Skeletal muscle cell (primary cell): ENCODE data around the gene CCDC198.

Experiments
- DNase-seq: peaks from one replicate; pipeline ENCODE4 v3.0.0-alpha.2; 2010; ENCODE audit warnings: low read depth
- H3K4me3 ChIP-seq: 2 replicates; pipeline ENCODE4 v1.5.1; 2011; ENCODE audit warnings: low read depth, mild to moderate bottlenecking, control low read depth, low read length, moderate library complexity

CCDC198 gene, protein sequence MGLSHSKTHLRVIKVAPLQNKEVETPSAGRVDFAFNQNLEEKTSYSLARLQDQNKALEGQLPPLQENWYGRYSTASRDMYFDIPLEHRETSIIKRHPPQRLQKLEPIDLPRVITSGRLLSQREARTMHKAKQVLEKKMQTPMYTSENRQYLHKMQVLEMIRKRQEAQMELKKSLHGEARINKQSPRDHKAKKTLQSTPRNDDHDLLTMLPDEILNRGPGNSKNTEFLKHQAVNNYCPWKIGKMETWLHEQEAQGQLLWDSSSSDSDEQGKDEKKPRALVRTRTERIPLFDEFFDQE

DNA sequence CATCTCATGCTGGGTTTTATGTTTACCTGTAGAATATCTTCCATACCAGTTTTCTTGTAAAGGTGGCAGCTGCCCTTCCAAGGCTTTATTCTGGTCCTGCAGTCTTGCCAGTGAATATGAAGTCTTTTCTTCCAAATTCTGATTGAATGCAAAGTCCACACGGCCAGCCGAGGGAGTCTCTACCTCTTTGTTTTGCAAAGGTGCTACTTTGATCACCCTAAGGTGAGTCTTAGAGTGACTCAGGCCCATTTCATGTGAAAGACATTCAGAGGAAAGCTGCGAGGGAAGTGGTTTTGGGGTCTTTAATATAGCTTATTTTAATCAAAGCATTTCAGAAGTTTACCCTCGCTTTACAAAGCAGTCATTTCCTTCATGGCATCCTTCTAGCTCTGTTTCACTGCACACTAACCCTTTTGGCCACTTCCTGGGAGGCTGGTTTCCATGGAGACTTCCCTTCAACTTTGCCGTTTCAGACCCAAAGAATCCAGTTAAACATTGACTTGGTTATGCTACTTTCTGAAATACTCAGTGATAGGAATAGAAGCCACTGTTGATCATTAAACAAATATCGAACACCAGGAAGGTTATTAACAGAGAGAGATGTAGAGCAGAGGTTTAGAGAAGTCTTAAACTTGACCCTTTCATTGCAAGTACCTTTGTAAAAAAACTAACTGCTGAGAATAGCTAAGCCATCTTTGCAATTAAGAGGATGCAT lies at the start of gene CCDC198:
TSS of gene CCDC198 (minus strand) at position 391 of the 715 bp plus-strand sequence. CDS start at position 249, 142 bp downstream.
- no peak for DNase-seq
- H3K4me3 ChIP-seq: no peak within 1 kb of the TSS

DNA sequence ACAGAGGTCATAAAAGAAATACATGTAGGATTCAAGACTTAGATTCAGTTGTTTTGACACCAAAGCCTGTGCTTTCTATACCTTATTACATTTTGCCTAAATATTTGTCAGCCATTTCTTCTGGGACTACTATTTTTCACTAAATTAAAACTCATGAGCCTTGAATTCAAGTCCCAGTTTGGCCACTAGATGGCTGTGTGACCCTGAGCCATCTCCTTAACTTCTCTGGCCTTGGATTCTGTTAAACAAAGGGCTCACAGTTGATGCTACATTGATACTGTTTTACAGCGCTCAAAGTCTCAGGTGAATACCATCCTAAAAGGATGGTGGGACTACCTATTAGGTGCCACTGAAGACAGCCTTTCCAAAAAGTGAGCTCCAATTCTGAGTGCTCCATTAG lies 39.6 kb upstream of the CCDC198 start:
- DNase-seq: no peak
- H3K4me3 ChIP-seq: no peak overlapping the region

GRCh38 chr14:57530571-57530970 lies 36.9 kb upstream of the CCDC198 start:
- DNase-seq: no peak
- H3K4me3 ChIP-seq: no peak overlapping the region

DNA sequence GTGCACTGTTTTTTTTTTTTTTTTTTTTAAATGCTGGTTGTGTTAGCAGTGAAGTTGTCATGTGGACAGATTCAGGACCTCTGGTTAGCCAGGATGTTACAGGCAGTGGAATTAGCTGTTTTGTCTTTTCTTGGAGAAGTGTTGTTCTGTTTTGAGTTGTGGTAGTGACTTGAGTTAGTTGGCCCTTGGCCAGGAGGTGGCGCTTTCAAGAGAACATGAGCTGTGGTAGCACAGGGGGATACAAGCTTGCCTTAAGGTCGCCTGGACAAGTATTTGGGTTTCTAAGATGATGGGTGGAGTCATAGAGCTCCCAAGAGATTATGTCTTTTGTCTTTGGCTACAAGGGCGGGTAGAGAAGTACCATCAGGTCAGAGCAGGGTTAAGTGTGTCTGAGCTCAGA lies 33.3 kb upstream of the CCDC198 start:
- DNase-seq: no peak
- no peak overlapping the region for H3K4me3 ChIP-seq

DNA sequence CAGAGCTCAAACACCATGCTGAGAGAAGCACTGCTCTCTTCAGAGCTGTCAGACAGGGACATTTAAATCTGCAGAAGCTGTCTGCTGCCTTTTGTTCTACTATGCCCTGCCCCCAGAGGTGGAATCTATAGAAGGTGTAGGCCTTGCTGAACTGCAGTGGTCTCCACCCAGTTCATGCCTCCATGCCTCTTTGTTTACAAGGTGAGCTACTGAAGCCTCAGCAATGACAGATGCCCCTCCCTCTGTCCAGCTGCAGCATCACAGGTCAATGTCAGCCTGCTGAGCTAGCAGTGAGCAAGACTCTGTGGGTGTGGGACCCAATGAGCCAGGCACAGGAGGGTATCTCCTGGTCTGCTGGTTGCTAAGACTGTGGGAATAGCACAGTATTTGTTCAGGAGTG lies 25.4 kb upstream of the CCDC198 start:
- H3K4me3 ChIP-seq: no peak overlapping the region
- DNase-seq: no peak

GRCh38 chr14:57512220-57512619 lies 18.6 kb upstream of the CCDC198 start:
- DNase-seq: no peak
- no peak overlapping the region for H3K4me3 ChIP-seq

DNA sequence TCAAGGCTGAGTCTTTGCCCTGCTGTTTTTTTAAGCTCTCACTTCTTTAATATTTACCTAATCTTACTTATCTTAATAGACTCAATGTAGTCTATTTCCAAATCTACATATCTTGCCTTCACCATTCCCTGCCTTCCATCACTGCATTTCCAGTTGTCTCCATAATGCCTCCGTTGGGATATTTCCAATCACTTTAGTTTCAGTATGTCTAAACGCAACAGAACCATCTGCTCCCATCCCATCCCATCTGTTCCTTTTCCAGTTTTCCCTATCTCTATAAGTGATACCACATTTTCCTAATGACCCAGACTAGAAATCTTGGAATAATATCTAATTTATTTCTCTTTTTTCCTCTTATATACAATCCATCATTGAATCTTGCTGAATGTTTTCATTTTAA lies 15.1 kb upstream of the CCDC198 start:
- DNase-seq: no peak
- no peak overlapping the region for H3K4me3 ChIP-seq

- peak; percentile 61 for DNase-seq
Observed at GRCh38 chr14:57502586-57503254, 9.1 kb upstream of the CCDC198 start.

DNA sequence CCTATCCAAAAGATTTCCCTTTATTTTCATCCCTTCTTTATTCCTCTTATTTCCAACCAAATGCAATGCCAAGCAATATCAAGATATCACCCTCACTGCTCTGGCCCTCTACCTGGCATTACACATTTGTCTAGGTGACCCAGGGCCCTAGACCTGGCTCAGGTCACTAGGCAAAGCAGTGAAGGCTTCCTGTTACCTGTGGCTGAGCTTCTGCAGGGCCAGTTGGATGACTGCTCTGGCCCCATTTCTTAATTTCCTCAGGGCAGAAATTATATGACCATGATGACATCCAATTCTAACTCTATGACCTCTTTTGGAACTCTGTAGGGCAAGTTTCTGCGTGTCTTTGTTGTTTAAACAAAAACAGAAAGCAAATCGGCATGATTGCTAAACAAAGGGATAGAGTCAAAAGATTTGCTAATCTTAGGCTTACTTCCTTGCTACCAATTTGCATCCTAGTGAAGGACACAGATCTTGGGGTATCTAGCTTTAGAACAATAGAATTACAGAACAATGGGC lies 7.4 kb upstream of the CCDC198 start:
- no peak for DNase-seq
- no peak overlapping the region for H3K4me3 ChIP-seq

More at GRCh38 chr14:57502586-57503254, 9.1 kb upstream of the CCDC198 start:
- H3K4me3 ChIP-seq: no peak overlapping the region

- DNase-seq: no peak
- no peak overlapping the region for H3K4me3 ChIP-seq
Observed at GRCh38 chr14:57498659-57499058, 5.0 kb upstream of the CCDC198 start.

- H3K4me3 ChIP-seq: no peak overlapping the region
- DNase-seq: no peak
Observed at GRCh38 chr14:57498035-57498434, 4.4 kb upstream of the CCDC198 start.

DNA sequence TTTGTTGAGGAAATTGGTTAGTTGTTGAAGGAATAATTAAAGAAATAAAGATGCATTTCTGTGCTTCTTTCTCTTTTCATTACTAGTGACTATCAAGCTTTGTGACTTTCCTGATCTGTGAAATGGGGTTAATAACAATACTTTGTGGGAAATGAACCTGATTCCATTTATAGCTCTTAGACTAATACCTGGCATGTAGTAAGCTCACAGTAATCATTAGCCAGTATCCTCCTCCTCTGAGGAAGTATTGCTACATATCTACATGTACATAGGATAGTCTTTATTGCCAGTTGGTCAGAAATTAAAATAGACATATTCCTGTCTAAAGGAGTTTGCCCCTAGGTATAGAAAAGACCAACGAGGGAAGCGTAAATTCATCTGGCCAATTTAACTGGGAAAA lies 1.8 kb upstream of the CCDC198 start:
- no peak for DNase-seq
- H3K4me3 ChIP-seq: no peak overlapping the region

DNA sequence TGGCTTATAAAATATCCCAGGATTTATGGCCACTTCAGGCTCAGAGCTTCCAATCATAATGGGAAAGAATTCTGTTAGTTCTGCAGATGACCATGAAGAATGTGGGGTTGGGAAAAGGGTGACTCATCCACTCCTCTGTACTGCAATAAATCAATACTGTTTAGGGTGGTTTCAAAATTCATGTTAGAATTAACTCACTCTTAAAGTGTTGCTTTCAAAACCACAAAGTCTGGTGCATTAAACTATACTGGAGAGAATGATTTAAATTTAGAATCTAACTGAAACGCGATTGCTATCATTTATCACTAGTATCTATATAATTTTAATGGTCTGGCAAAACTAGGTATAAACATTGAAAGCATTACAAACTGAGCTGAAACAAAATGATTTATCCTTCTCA lies 798 bp downstream of the CCDC198 start:
- peak; percentile 57 for DNase-seq
- H3K4me3 ChIP-seq: no peak overlapping the region

- no peak for DNase-seq
- no peak overlapping the region for H3K4me3 ChIP-seq
Observed at GRCh38 chr14:57491640-57492039, 2.0 kb downstream of the CCDC198 start.

GRCh38 chr14:57487771-57488170 lies 5.9 kb downstream of the CCDC198 start:
- DNase-seq: peak; percentile 15

GRCh38 chr14:57486767-57487379 lies 6.8 kb downstream of the CCDC198 start:
- no peak overlapping the region for H3K4me3 ChIP-seq
- peak; percentile 8 for DNase-seq

More at GRCh38 chr14:57487771-57488170, 5.9 kb downstream of the CCDC198 start:
- no peak overlapping the region for H3K4me3 ChIP-seq

DNA sequence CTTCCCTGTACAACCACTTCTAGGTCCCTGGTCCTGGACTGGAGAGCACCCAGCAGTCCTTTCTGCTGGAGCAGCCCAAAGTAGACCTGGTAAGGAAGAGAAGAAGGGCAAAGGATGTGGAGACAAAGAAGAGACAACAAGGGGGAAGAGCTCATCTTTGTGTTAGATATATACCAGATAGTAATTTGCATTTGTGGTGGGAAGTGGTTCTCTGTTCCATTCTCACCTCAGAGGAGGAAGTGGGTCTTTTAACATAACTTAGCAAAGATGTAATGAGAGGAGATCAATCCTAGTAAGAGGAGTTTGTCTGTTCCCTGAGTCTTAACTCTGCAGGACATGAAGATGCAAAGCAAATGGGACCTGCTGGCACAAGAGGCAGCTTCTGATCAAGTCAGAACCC lies 8.0 kb downstream of the CCDC198 start:
- DNase-seq: no peak
- H3K4me3 ChIP-seq: no peak overlapping the region

GRCh38 chr14:57482120-57482519 lies 11.5 kb downstream of the CCDC198 start:
- H3K4me3 ChIP-seq: no peak overlapping the region
- no peak for DNase-seq

DNA sequence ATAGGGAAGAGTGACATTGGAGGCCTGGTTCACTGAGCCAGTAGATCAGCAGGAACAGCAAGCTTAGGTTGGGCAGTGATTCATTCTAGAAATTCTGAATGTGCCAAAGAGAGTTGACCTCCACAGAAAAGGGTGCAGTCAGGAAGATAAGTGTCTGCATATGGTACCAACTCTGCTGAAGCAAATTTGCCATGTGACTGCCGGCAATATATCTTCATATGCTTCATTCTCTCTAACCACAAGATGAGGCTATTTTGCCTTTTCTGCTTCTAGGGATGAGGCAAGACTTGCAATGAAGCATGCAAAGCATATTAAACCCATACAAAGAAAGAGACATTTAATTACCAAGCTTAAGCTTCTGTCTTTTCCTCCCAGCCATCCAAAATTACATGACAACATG lies 13.6 kb downstream of the CCDC198 start:
- peak; percentile 56 for DNase-seq
- H3K4me3 ChIP-seq: no peak overlapping the region

GRCh38 chr14:57479197-57479596 lies 14.5 kb downstream of the CCDC198 start:
- no peak overlapping the region for H3K4me3 ChIP-seq
- DNase-seq: peak; percentile 15
